NCI-H1694 (cell line): Measurements from ENCODE around the gene TUBGCP6.

Source experiments
- DNase-seq: peaks from one replicate; lab custom pipeline; 2025; lab: John Stamatoyannopoulos, UW

Gene TUBGCP6

GRCh38 chr22:50226063-50226874, 18.6 kb downstream of the TUBGCP6 start:
- no peak for DNase-seq

DNA sequence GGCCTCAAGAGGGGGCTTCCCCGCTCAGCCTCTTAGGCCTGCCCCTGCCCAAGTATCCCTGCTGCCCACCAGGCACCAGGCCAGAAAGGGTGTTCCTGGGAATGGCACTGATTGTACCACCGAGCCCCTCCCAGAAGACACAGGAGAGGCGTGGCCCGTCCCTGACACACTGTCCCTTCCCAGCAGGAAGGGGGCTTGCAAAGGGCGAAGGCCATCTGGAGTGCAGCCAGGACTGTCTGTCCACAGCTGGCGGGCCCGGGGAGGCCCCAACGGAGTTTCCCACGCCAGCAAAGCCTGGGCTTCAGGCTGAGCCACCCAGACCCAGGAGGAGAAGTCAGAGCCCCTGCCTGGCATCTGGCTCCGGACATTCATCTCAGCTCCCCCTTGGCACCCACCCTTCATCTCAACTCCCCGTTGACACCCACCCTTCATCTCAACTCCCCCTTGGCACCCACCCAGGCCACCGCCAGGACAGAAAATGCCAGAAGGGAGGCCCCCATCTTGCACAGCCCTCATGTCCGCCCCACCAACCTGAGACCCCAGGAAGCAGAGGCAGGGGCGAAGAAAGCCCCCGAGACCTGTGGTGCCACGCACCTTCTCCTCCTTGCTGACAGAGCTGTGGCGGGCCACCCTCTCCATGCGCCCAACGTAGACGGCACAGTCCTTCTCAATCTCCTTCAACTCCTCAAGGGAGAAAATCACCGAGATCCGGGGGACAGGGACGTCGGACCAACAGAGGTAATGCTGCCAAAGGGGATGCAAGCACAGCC, 19.4 kb downstream of the TUBGCP6 start:
- no peak for DNase-seq

DNA sequence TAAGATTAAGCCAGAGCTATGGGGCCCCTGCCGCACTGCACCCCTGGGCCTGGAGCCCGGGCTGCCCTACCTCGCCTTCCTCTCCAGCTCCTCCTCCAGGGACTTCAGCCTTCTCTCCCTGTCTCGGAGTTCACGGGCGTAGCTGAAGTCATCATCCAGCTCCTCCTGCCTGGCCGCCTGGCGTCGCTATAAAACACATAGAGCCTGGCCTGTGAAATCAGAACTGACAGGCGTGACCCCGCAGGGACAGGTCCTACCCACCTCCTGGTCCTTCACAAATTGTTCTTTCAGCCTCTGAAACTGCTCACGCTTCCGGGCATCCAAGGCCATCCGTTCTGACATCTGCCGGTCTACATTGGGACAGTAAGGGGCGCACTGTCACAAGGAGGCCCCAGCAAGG, 20.8 kb downstream of the TUBGCP6 start:
- no peak for DNase-seq

- DNase-seq = no peak
These were observed 22.3 kb downstream of the TUBGCP6 start for GRCh38 chr22:50222508-50222907.

DNA sequence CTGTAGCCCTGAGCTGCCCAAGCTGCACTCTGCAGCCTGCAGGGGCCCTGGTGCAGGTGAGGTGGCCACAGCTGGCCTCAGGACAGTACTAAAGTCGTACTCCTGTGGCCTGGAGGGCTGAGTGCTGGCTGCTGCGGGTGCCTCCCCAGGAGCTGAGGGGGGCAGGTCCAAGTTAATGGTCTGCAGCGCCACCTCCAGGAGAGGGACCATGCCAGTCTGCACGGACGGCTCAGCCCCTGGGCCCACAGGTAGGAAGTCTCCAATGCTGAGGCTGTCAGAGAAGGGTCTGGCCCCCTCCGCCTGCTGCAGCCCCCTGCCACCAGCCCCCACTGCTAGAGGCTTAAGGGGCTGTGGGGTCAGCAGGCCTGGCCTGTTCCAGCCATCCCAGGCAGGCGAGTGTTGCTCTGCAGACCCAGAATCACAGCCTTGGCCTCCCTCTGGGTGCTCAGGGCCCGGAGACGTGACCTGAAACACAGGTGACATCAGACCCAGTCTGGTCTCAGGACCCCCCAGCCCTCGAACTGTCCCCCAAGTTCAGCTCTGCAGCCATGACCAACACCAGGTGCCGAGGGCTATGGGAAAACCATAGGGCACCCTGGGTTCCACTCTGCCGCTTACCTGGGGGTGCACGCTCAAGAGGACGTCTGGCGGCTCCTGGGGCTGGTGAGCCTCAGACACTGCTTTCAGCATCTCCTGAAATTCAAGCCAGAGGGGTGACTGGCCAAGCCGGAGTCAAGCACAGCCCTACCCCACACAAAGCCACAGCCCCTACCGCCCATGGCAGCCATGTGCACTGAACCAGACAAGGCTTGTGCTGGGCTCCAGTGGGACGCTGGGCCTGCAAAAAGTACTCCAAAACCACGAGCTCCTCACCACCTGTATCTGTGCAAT, 23.2 kb downstream of the TUBGCP6 start:
- no peak for DNase-seq

- no peak for DNase-seq
These were observed 24.0 kb downstream of the TUBGCP6 start for GRCh38 chr22:50220603-50221409.

DNA sequence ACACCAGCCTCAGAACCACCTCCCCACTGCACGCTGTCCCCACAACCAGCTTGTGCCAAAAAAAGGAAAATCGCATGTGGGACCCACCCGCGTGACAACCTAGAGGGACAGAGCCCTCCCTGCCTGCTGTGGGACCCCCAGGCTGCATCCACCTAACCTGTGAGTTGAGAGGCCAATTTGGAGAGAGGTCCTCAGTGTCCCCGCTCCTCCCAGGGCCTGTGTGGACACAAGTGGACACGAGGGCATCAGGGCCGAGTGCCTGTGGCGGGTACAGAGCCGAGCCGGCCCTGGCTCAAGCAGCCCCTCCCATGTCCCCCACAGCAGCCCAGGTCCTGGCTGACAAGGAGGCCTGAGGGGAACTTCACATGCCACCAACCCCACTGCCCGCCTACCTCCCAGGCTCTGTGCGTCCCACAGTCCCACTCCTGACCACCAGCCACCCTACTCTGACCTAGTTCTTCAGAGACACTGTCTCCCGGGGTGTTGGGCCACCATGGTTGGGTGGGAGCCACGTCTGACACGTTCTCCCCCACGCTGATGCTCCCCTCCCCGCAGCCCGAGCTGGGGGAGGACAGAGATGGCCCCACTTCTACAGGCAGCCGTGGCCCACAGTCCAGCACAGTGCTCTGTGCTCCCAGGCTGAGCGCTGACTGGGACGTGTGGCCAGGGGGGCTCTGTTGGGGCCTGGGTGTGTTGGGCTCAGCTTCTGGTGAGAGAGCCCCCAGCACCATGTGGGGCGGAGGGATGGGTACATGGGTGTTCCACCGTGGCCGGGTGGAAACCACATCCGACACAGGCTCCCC, 24.8 kb downstream of the TUBGCP6 start:
- no peak for DNase-seq

DNA sequence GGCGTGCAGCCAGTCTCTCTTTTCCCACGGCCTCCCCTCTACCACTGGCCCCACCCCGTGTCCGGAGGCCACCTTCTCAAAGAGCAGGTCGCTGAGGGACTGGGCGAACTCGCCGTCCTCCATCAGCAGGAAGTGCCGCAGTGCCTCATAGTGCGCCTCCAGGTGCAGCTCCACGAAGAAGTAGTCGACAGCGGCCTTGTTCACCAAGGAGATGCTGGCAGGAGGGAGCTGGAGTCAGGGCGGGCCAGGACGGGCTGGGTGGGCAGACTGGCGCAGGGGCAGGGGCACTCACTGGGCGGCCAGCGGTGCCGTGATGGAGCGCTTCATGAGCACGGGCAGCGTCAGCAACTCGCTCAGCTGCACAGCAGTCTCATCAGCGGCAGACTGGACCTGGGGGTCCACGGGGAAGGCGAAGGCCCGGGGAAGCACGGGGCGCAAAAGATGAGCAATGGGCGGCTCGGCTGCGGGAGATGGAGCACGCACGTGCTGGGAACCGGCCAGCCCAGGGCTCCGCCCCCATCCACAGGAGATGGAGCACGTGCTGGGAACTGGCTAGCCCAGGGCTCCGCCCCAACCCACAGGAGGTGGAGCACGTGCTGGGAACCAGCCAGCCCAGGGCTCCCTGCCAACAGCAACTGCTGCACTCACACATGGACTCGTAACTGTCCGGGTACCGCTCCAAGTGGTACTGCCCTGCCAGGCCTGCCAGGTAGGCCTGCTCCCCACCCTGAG, 25.7 kb downstream of the TUBGCP6 start:
- DNase-seq = peak; percentile 77

DNA sequence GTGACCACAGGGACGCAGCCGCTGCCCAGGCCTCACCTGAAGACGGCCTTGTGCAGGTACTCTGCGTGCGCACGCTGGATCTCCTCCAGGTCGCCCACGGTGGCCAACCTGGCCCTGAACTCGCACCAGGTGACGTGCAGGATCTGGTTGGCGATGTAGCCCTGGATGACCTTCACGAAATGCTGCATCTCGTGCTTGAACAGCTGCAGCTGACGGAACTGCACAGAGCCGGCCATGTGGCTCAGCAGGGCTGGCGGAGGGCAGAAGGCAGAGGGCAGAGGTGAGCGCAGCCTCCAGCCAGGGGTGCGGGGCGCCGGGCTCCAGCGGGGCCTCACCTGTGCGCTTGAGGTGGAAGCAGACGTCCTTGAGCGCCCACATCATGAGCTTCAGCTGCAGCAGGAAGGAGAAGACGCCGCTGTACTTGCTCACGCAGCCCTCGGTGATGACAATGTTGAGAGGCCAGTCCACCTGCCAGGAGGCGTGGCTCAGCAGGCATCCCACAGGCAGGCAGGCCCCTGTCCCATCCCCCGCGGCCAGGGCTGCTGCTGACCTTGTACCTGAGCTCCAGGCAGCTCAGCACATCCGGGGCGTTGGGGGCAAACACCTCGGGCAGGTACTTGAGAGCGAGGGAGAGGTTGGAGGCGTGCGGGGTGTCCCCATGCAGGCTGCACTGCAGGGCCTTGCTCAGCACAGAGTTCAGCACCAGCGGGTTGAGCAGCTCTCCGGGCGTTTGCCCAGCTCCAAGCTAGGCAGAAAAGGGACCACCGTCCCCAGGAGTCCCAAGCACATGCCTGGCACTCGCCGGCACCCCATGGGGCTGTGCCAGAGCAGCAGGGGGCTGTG, 26.4 kb downstream of the TUBGCP6 start:
- DNase-seq = no peak

- DNase-seq = no peak
These were observed 27.2 kb downstream of the TUBGCP6 start for GRCh38 chr22:50217543-50218152.

DNA sequence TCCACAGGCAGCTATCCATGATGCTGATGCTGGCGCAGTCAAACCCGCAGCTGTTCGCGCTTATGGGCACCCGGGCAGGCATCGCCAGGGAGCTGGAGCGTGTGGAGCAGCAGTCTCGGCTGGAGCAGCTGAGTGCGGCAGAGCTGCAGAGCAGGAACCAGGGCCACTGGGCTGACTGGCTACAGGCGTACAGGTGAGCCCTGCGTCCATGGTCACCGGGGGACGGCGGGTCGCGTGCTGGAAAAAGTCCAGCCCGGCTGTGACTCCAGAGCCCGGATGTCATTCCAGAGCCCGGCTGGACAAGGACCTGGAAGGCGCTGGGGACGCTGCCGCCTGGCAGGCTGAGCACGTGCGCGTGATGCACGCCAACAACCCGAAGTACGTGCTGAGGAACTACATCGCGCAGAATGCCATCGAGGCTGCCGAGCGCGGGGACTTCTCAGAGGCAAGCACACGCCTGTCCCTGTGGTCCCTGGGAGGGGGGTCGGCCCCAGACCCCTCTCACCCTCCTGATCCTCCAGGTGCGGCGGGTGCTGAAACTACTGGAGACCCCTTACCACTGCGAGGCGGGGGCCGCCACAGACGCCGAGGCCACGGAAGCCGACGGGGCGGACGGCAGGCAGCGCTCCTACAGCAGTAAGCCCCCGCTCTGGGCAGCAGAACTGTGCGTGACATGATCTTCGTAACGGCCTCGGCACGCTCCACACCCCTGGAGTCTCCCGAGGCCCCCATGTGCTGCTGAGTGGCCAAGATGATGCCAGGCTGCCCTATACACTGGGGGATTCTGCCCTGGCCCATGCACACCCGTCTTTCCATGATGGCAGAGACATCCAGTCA, 27.9 kb downstream of the TUBGCP6 start:
- DNase-seq = no peak

DNA sequence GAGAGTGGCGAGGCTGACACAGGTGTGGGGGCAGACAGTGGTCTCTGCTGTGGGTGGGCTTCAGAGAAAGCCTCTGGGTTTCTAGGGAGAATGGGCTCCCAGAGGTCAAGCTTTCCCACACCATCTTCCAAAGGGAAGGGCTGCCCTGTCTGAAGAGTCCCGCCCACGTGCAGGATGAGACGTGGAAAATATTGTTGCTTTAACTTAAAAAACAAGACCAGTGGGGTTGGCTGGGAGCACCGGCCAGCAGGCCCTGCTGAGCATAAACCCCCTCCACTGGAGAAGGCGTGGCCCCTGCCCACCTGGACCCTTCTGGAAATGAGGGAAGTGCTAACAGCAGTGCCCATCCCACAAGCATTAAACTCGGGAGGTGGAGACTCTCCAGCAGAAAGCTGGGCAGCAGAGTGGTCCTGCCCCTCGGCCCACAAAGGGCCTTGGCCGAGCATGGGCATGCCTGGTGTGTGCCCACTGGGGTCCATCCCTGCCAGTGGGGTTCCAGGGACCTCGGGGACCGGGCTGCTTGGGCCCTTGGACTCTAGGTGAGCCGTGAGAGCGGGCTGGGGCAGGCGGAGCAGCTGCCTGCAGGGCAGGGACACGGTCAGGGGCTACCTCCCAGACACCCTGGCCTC, 28.7 kb downstream of the TUBGCP6 start:
- DNase-seq = no peak

GRCh38 chr22:50215297-50216054, 29.3 kb downstream of the TUBGCP6 start:
- no peak for DNase-seq

GRCh38 chr22:50213263-50213662, 31.6 kb downstream of the TUBGCP6 start:
- DNase-seq = no peak

DNA sequence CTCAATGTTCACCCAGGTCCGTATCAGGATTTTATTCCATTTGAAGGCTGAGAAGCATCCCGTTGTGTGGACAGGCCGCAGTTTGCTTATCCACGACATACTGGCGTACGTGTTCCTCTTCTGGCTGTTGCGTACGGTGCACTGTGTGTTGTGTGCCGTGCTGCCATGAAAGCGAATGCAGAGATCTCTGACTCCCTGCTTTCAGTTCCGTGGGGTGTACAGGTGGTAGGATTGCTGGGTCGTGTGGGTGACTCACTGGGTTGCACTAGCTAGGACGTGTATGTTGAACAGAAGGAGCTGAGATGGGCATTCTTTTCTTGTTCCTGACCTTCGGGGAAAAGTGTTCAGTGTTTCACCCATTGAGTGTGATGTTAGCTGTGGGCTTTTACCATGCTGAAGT, 33.7 kb downstream of the TUBGCP6 start:
- no peak for DNase-seq

- no peak for DNase-seq
These were observed 34.3 kb downstream of the TUBGCP6 start for GRCh38 chr22:50210378-50211139.
